Measurements from ENCODE around the gene CDKN2C.
"Not testable (repeated sequence)": the region's sequence is repeated elsewhere in the genome, so short reads cannot be mapped to it uniquely, and the experiment has no call there.

Gene CDKN2C

DNA sequence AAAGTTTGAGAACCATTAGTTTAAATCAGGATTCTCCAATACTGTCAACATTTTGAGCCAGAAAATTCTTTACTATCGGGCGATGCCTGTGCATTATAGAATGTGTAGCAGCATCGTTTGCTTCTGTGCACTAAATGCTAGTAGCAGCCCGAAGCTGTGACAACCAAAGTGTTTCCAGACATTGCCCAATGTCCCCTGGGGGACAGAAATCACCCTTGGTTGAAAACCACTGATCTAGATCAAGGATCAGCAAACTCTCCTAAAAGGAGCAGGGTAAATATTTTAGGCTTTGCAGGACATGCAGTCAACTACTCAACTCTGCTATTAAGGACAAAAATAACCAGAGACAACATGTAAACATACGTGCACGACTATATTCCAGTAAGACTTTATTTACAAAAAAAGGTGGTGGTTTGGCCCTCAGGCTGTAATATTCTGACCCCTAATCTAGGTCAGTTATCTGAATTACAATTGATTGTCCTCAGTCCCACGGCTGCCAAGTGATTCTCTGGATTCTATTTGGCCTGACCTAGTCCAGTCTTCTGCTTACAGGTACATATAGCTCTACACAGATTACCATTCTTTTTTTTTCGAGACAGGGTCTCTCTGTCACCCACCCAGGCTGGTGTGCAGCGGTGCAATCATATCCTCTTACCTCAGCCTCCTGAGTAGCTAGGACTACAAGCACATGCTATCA is 20.6 kb upstream of the CDKN2C start:
- H3K9me3 ChIP-seq (ENCODE audit: control insufficient read depth, insufficient read depth, low read length), result no peaks in the 10 kb centered on the region; the same call in 1 of the 2 replicates
- H3K9ac ChIP-seq (ENCODE audit: low read depth, low read length), result no peak overlapping the region
- no peaks in the 10 kb centered on the region for H3K4me1 ChIP-seq (ENCODE audit: insufficient read depth, low read length)
- no peaks in the 10 kb centered on the region for H3K36me3 ChIP-seq (ENCODE audit: insufficient read depth, low read length)

DNA sequence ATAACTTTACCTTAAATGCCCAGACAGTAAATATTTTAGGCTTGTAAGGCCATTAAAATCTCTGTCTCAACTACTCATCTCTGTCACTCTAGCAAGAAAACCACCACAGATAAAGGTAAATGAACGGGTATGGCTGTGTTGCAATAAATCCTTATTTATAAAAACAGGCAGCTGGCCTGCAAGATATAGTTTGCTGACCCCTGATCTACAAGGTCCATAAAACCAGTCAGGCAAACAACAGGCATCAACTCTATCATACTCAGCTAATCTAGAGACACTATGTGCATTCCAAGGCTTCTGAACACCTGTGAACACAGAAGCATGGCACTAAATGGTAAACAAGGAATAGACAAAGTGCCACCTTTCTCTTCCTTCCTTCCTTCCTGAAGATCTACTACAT is 19.6 kb upstream of the CDKN2C start:
- no peaks in the 10 kb centered on the region; the same call in 1 of the 2 replicates for H3K9me3 ChIP-seq (ENCODE audit: control insufficient read depth, insufficient read depth, low read length)
- no peaks in the 10 kb centered on the region for H3K36me3 ChIP-seq (ENCODE audit: insufficient read depth, low read length)
- H3K9ac ChIP-seq (ENCODE audit: low read depth, low read length), result no peak overlapping the region
- no peaks in the 10 kb centered on the region; the same call in 1 of the 2 replicates for H3K4me1 ChIP-seq (ENCODE audit: insufficient read depth, low read length)

DNA sequence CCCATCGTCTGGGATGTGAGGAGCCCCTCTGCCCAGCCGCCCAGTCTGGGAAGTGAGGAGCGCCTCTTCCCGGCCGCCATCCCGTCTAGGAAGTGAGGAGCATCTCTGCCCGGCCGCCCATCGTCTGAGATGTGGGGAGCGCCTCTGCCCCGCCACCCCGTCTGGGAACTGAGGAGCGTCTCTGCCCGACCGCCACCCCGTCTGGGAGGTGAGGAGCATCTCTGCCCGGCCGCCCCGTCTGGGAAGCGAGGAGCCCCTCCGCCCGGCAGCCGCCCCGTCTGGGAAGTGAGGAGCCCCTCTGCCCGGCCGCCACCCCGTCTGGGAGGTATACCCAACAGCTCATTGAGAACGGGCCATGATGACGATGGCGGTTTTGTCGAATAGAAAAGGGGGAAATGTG is 17.5 kb upstream of the CDKN2C start:
- not testable (repeated sequence) for H3K9ac ChIP-seq (ENCODE audit: low read depth, low read length); H3K36me3 ChIP-seq (ENCODE audit: insufficient read depth, low read length); H3K4me1 ChIP-seq (ENCODE audit: insufficient read depth, low read length)

DNA sequence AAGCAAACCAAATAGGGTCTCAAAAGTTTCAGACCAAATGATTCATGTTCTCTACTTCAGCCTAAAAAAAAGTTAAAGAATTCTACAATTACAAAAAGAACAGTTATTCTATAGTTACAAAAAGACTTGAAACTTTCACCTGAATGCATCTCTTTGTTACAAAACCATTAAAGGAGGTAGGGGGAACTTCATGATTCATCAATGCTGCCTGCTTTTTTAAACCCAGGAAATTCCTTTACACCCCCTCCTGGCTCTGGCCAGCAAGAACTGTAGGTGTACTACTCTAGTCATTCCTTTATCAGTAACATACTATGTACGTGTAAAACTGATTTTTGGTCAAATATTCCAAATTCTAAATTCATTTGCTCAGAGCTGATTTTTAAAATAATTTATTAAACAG is 14.9 kb upstream of the CDKN2C start:
- no peaks in the 10 kb centered on the region for H3K36me3 ChIP-seq (ENCODE audit: insufficient read depth, low read length)
- H3K9me3 ChIP-seq (ENCODE audit: control insufficient read depth, insufficient read depth, low read length), result no peaks in the 10 kb centered on the region; the same call in 1 of the 2 replicates
- no peak overlapping the region for H3K9ac ChIP-seq (ENCODE audit: low read depth, low read length)
- no peaks in the 10 kb centered on the region; the same call in 1 of the 2 replicates for H3K4me1 ChIP-seq (ENCODE audit: insufficient read depth, low read length)

More for the DNA sequence above, 17.5 kb upstream of the CDKN2C start:
- not testable (repeated sequence) for H3K9me3 ChIP-seq (ENCODE audit: control insufficient read depth, insufficient read depth, low read length)

DNA sequence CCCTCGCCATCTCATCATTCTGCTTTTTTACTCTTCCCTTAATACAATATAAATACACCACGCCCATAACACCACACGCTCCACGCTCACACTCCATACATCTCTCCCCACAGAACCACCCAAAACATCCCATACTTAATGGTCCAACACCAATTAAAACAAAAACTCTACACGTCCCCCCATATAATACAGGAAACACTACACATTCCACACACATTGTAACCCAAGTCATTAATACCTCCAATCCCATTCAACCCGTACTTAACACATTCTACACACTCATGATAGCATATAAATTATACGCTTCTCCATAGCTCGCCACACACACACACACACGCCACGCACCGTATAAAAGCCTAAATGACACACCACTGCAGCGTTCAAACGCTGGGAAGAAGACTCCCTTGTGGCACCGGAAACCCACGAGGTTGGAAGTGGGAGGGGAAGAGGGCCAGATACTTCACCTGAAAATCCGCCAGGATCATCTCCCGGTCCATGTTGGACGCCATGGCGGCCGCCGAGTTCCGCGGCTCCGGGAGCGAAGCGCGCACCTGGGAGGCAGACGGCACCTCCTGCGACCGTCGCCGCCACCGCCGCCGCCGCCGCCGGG is 10.6 kb upstream of the CDKN2C start:
- Histone ChIP-seq H3K9ac (ENCODE audit: low read depth, low read length) (peak overlapping the region; percentile 90), H3K36me3 (ENCODE audit: insufficient read depth, low read length) (no peaks in the 10 kb centered on the region)

DNA sequence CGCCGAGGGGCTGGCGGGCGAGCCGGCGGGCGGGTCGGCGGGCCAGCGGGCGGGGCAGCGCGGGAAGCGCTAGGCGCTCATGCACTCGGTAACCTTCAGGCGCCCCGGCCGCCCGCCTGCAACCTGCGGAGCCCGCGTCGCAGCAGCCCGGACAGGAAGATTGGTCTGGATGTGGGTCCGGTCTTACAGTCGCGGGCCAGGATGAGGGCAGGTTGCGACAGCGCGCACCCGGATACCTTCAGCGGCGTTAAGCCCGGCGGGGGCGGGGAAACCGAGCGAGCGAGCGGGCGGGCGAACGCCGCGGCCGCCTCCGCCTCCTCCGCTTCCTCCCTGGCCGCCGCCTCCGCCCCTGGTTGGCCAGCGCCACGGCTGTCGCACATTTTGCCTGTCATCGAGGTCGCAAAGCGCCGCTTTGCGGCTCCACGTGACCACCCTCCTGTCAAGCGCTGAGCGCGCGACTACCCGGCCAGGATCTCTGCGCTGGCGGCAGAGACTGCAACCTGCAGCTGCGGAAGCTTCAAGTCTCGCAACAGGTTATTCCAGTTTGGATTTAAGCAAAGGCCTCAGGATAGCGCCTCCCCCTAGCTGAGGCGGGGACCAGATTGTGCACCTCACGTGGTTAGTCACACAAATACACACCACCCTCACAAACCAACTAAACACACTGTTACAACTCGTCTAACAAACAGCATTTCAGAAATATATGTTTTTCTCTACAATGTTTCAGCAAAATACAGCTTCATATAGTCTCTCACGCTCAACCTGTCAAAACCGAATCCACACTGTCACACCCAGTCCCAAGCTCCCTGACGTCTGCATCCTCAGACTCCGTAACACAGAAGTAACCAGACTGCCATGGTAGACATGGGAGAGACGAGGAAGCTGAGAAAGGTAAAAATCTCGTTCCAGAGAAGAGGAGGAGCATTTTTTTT is 9.9 kb upstream of the CDKN2C start, which contains the start of gene FAF1:
FAF1 (minus strand) TSS at position 355 of the 932 bp plus-strand sequence. CDS start 456 bp downstream, outside the sequence.
- no peaks in the 10 kb centered on the region; the same call in 1 of the 2 replicates for H3K4me1 ChIP-seq (ENCODE audit: insufficient read depth, low read length)
- H3K9me3 ChIP-seq (ENCODE audit: control insufficient read depth, insufficient read depth, low read length), result no peaks in the 10 kb centered on the region
- H3K9ac ChIP-seq (ENCODE audit: low read depth, low read length), result peak within 1 kb of the TSS; percentile 90
- H3K36me3 ChIP-seq (ENCODE audit: insufficient read depth, low read length), result no peaks in the 10 kb centered on the region

More for the DNA sequence above, 10.6 kb upstream of the CDKN2C start:
- Histone ChIP-seq H3K4me1 (ENCODE audit: insufficient read depth, low read length) (no peaks in the 10 kb centered on the region; the same call in 1 of the 2 replicates), H3K9me3 (ENCODE audit: control insufficient read depth, insufficient read depth, low read length) (no peaks in the 10 kb centered on the region)

DNA sequence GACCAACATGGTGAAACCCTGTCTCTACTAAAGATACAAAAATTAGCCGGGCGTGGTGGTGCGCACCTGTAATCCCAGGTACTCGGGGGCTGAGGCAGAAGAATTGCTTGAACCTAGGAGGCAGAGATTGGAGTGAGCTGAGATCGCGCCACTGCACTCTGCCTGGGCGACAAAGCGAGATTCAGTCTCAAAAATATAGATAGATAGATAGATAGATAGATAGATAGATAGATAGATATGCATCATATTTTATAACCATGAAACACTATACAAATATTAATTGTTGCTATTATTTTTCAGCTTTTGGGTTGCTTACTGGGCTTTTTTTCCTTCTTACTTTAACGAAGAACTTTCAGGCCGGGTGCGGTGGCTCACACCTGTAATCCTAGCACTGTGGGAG is 5.2 kb upstream of the CDKN2C start:
- no peaks in the 10 kb centered on the region for H3K9me3 ChIP-seq (ENCODE audit: control insufficient read depth, insufficient read depth, low read length)
- H3K4me1 ChIP-seq (ENCODE audit: insufficient read depth, low read length), result no peaks in the 10 kb centered on the region
- H3K36me3 ChIP-seq (ENCODE audit: insufficient read depth, low read length), result no peaks in the 10 kb centered on the region

DNA sequence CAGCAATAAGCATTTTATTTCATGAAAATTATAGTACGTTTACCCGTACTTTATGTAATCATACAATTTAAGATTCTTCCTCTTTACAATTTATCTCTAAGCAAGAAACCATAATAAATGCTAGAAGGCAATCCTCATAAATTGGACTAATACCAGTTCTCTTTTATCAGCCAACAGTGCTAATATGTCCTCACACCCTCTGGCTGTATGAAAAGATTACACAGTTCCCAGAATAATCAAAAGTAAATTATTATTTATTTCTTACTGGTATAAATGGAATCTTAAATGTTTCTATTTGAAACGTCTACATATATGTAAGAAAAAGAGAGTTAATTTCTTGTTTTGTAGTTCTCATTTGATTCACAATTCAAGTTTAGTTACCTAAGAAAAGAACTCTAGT is 3.1 kb upstream of the CDKN2C start:
- Histone ChIP-seq H3K4me1 (ENCODE audit: insufficient read depth, low read length) (0 out of 2 replicates have a peak, but pooled peaks cover 6% of the 10 kb centered on the region), H3K9ac (ENCODE audit: low read depth, low read length) (no peak overlapping the region), H3K36me3 (ENCODE audit: insufficient read depth, low read length) (no peaks in the 10 kb centered on the region), H3K9me3 (ENCODE audit: control insufficient read depth, insufficient read depth, low read length) (no peaks in the 10 kb centered on the region)

More for the DNA sequence above, 5.2 kb upstream of the CDKN2C start:
- no peak overlapping the region for H3K9ac ChIP-seq (ENCODE audit: low read depth, low read length)

DNA sequence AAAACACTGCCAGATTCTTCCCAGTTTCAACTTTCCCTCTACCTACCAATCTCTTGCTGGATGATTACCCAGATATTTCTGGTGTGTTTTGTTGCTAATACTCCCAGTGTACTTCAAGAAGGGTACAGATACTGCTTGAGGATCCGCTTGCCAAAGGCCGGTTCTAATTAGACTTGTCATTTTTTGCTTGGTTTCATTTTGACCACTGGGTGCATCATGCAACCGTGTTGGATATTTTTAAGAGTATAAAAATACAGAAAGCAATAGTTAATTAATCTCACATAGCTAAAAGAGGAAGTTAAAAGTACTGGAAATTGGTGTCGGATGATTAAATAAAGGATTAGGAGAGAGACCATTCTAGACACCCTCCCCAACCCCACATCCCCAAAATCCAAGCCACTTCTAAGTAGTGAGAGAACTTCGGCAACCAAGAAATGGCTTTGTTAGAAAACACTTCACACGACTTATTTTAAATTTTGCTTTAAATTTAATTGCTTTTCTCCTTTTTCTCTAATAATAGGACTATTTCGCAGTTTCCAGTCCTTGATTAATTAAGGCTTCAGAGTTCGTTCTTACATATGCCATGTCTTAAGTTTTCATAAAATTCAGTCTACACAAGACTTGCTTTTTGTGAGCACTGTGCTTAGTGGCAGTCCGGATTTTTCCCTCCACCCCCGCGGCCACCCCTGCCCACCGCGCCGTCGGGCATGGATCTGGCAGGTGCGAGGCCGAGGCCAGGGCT is 2.5 kb upstream of the CDKN2C start:
- H3K4me1 ChIP-seq (ENCODE audit: insufficient read depth, low read length), result 0 out of 2 replicates have a peak, but pooled peaks cover 6% of the 10 kb centered on the region
- peak overlapping the region; percentile 90; the same call in 1 of the 2 replicates for H3K9ac ChIP-seq (ENCODE audit: low read depth, low read length)
- no peaks in the 10 kb centered on the region for H3K9me3 ChIP-seq (ENCODE audit: control insufficient read depth, insufficient read depth, low read length)
- no peaks in the 10 kb centered on the region for H3K36me3 ChIP-seq (ENCODE audit: insufficient read depth, low read length)

DNA sequence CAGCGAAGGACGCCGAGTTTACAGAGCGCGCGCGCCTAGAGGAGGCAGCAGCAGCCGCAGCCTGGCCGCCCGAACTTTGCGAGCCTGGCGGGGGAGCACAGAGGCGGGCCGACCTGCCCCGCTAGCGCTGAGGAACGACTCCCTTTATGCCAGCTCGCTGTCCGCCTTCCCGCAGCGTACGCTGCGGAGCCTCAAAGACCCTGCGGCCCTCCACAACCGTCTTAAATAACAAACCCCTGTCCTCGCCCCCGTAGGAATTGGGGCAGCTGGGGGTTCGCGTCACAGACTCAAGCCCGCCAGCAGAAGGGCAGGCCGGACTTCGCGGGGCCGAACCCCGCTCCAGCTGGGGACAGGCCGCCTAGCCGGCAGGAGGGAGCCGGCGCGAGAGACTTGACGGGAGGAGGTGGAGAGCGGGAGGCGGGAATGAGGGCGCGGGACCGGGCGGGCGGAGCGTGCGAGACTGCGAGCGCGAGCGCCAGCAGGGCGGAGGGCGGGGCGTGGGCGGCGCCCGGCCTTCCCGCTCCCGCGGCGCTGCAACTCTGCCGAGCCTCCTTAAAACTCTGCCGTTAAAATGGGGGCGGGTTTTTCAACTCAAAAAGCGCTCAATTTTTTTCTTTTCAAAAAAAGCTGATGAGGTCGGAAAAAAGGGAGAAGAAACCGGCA is 1.8 kb upstream of the CDKN2C start:
- Histone ChIP-seq H3K9ac (ENCODE audit: low read depth, low read length) (peak overlapping the region; percentile 90; the same call in 1 of the 2 replicates), H3K9me3 (ENCODE audit: control insufficient read depth, insufficient read depth, low read length) (no peaks in the 10 kb centered on the region), H3K36me3 (ENCODE audit: insufficient read depth, low read length) (no peaks in the 10 kb centered on the region), H3K4me1 (ENCODE audit: insufficient read depth, low read length) (0 out of 2 replicates have a peak, but pooled peaks cover 6% of the 10 kb centered on the region)

DNA sequence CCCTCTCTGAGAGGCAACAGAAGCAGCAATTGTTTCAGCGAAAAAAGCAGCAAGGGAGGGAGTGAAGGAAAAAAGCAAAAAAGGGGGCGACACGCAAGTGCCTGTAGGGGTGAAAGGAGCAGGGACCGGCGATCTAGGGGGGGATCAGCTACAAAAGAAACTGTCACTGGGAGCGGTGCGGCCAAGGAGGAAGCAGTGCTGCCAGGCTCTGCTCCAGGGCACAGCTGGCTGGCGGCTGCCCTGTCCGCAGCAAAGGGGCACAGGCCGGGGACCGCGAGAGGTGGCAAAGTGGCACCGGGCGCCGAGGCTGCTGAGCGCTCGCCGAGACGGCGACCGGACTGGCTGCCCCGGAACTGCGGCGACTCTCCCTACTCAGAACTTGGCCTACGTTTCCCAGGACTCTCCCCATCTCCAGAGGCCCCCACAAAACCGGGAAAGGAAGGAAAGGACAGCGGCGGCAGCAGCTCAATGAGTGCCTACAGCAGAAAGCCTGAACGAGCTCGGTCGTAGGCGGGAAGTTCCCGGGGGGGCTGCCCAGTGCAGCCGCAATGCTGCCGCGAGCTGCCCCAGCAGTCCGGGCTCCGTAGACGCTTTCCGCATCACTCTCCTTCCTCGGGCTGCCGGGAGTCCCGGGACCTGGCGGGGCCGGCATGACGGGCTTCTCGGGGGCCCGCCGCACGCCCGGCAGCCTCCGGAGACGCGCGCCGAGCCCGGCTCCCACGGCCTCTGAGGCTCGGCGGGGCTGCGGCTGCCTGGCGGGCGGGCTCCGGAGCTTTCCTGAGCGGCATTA is 1.0 kb upstream of the CDKN2C start:
- Histone ChIP-seq H3K36me3 (ENCODE audit: insufficient read depth, low read length) (no peaks in the 10 kb centered on the region), H3K4me1 (ENCODE audit: insufficient read depth, low read length) (0 out of 2 replicates have a peak, but pooled peaks cover 6% of the 10 kb centered on the region), H3K9ac (ENCODE audit: low read depth, low read length) (peak overlapping the region; percentile 90; the same call in 1 of the 2 replicates), H3K9me3 (ENCODE audit: control insufficient read depth, insufficient read depth, low read length) (no peaks in the 10 kb centered on the region)

DNA sequence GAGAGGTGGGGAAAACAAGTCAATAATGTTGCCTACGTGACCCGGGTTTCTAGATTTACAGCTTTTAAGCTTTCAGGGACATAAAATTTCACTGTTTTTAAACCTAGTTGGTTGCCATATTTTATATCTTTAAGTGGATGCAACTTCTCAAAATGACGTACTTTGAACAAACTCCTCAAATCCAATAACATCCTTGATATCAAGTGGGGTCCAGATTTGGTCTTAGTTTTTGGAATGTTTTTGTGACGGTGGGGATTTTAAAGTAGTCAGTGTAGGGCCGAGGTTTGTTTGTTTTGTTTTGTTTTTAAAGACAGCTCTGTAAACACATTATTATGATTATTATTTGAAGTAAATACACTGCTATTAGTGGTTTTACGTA is 453 bp downstream of the CDKN2C start:
- no peak overlapping the region for H3K9ac ChIP-seq (ENCODE audit: low read depth, low read length)
- no peaks in the 10 kb centered on the region for H3K36me3 ChIP-seq (ENCODE audit: insufficient read depth, low read length)
- 0 out of 2 replicates have a peak, but pooled peaks cover 6% of the 10 kb centered on the region for H3K4me1 ChIP-seq (ENCODE audit: insufficient read depth, low read length)
- no peaks in the 10 kb centered on the region for H3K9me3 ChIP-seq (ENCODE audit: control insufficient read depth, insufficient read depth, low read length)

Data from ES-I3 (cell line).